ENCODE measurements around the gene PEPD.

The PEPD gene

DNA sequence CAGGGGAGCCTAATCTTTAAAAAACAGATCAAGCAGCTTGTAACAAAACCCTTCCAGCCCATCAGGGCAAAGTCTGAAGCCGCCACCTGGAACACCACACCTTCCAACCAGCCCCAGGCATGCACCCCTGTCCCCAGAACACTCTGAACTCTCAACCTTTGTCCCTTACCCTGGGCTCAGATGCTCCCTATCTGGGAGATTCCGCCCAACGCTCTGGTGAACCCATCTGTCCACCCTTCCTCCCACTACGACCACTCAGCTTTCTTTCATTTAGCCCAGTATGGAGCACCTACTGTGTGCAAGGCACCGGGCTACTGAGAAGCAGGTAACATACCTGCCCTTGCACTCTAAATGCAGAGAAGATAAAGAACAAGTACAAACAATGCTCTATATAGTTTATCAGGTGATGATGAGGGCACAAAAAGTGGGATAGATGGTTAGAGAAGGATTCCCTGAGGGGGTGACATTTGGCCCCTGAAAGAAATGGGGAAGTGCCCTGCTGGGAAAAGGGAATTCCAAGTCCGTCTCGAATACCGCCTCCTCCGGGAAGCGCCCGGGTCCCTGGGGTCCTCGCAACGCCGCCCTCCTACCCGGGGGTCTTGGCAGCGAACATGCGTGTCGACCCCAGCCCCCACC is 629 bp downstream of the PEPD start:
- TF ChIP-seq TAF1 (IDR thresholded peaks at IDR 0.05; ENCODE audit: borderline replicate concordance, insufficient read depth, low read length) (no peak), FOXP2 (optimal IDR thresholded peaks at IDR 0.05; ENCODE audit: borderline replicate concordance, extremely low read depth, extremely low read length, insufficient read depth) (no peak), SIN3A (IDR thresholded peaks at IDR 0.05; ENCODE audit: borderline replicate concordance, insufficient read depth, low read length) (no peak), POLR2AphosphoS5 (IDR thresholded peaks at IDR 0.05; ENCODE audit: low read depth, low read length) (no peak)
- TF ChIP-seq, protein P1, sequence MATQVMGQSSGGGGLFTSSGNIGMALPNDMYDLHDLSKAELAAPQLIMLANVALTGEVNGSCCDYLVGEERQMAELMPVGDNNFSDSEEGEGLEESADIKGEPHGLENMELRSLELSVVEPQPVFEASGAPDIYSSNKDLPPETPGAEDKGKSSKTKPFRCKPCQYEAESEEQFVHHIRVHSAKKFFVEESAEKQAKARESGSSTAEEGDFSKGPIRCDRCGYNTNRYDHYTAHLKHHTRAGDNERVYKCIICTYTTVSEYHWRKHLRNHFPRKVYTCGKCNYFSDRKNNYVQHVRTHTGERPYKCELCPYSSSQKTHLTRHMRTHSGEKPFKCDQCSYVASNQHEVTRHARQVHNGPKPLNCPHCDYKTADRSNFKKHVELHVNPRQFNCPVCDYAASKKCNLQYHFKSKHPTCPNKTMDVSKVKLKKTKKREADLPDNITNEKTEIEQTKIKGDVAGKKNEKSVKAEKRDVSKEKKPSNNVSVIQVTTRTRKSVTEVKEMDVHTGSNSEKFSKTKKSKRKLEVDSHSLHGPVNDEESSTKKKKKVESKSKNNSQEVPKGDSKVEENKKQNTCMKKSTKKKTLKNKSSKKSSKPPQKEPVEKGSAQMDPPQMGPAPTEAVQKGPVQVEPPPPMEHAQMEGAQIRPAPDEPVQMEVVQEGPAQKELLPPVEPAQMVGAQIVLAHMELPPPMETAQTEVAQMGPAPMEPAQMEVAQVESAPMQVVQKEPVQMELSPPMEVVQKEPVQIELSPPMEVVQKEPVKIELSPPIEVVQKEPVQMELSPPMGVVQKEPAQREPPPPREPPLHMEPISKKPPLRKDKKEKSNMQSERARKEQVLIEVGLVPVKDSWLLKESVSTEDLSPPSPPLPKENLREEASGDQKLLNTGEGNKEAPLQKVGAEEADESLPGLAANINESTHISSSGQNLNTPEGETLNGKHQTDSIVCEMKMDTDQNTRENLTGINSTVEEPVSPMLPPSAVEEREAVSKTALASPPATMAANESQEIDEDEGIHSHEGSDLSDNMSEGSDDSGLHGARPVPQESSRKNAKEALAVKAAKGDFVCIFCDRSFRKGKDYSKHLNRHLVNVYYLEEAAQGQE (IDR thresholded peaks at IDR 0.05; ENCODE audit: insufficient read depth in 1 of 2, low read depth in 2 of 2, low read length in 2 of 2), result no peak

DNA sequence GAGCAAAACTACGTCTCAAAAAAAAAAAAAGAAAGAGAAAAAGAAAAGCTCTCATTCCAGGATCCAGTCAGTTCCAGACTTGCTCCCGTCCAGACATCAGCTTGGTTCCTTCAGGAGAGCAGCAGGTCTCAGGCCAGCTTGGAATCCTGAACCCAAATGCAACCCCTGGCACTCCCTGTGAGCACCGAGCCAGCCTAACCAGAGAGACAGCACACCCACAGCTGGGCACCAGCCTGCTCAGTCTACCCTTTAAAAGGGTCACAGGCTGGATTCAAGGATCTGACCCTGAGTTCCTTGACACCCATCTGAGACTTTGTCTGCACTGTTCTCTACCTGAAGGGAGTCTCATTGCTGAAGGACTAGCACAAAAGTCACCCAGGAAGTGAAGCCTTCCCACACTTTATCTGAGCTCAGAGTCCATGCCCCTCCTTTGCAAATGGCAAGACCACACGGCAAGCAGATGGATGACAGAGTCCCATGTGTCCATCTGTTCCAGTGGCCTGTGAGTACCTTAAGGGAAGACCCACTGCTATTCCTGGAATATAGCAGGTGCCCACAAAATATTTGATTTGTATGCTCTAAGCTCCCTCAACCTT is 1.4 kb downstream of the PEPD start:
- TF ChIP-seq TAF1 (IDR thresholded peaks at IDR 0.05; ENCODE audit: borderline replicate concordance, insufficient read depth, low read length) (no peak), POLR2AphosphoS5 (IDR thresholded peaks at IDR 0.05; ENCODE audit: low read depth, low read length) (no peak), SIN3A (IDR thresholded peaks at IDR 0.05; ENCODE audit: borderline replicate concordance, insufficient read depth, low read length) (no peak), FOXP2 (optimal IDR thresholded peaks at IDR 0.05; ENCODE audit: borderline replicate concordance, extremely low read depth, extremely low read length, insufficient read depth) (no peak)
- TF ChIP-seq, protein P1 (IDR thresholded peaks at IDR 0.05; ENCODE audit: insufficient read depth in 1 of 2, low read depth in 2 of 2, low read length in 2 of 2), result no peak

DNA sequence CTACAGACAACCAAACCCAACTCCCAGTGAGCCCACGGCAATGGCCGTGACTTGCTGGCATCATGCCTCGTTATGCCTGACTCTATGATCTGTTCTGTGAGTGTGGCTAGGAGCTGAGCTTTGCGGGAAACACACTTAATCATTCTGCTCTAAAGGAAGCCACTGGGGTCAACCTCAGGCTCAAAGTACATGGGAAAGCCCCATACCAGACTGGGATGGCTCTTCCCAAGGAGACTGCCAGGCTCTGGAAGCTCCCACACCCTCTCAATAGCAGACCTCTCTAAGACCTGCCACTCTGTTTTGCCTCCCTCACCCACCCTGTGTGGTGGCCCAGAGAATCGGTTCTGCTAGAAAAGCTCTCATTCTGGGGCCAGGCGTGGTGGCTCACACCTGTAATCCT is 2.2 kb downstream of the PEPD start:
- TF ChIP-seq SIN3A (IDR thresholded peaks at IDR 0.05; ENCODE audit: borderline replicate concordance, insufficient read depth, low read length) (no peak), TAF1 (IDR thresholded peaks at IDR 0.05; ENCODE audit: borderline replicate concordance, insufficient read depth, low read length) (no peak), FOXP2 (optimal IDR thresholded peaks at IDR 0.05; ENCODE audit: borderline replicate concordance, extremely low read depth, extremely low read length, insufficient read depth) (no peak), POLR2AphosphoS5 (IDR thresholded peaks at IDR 0.05; ENCODE audit: low read depth, low read length) (no peak)
- TF ChIP-seq, protein P1 (IDR thresholded peaks at IDR 0.05; ENCODE audit: insufficient read depth in 1 of 2, low read depth in 2 of 2, low read length in 2 of 2), result no peak

DNA sequence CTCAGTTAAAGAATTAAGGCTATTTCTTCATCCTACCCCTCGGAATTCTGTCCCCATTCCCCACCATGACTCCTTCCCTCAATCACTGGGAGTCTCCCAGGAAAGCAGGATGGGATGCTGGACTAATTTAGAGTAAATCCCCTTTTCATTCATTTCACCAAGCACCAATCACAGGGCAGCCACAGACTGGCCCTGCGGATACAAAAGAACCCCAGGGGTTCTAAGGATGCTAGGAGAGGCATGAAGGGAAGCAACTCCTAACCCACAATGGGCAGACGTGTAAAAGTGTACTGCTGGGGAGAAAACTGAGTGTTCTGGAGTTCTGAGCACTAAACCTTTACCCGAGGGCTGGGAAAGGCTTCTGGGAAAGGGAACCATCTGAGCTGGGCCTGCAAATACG is 3.0 kb downstream of the PEPD start:
- TF ChIP-seq, protein P1 (IDR thresholded peaks at IDR 0.05; ENCODE audit: insufficient read depth in 1 of 2, low read depth in 2 of 2, low read length in 2 of 2), result no peak
- TF ChIP-seq TAF1 (IDR thresholded peaks at IDR 0.05; ENCODE audit: borderline replicate concordance, insufficient read depth, low read length) (no peak), SIN3A (IDR thresholded peaks at IDR 0.05; ENCODE audit: borderline replicate concordance, insufficient read depth, low read length) (no peak), POLR2AphosphoS5 (IDR thresholded peaks at IDR 0.05; ENCODE audit: low read depth, low read length) (no peak), FOXP2 (optimal IDR thresholded peaks at IDR 0.05; ENCODE audit: borderline replicate concordance, extremely low read depth, extremely low read length, insufficient read depth) (no peak)

Data from PFSK-1 (cell line).